Astrocyte (in vitro differentiated cells and primary cell): ENCODE data around the gene JAG2.

ENCODE experiments used
- EZH2 ChIP-seq: IDR thresholded peaks from 2 replicates; pipeline ENCODE4 v1.6.1; 2012; ENCODE audit warnings: mild to moderate bottlenecking, low read length, inconsistent platforms; ENCODE audit not compliant: insufficient read depth
- TF ChIP-seq, protein P1 (sequence below): IDR thresholded peaks from 2 replicates; pipeline ENCODE4 v1.5.1; 2011; ENCODE audit warnings: low read depth, mild to moderate bottlenecking, inconsistent platforms, low read length, moderate library complexity; ENCODE audit not compliant: insufficient read depth

DNA sequence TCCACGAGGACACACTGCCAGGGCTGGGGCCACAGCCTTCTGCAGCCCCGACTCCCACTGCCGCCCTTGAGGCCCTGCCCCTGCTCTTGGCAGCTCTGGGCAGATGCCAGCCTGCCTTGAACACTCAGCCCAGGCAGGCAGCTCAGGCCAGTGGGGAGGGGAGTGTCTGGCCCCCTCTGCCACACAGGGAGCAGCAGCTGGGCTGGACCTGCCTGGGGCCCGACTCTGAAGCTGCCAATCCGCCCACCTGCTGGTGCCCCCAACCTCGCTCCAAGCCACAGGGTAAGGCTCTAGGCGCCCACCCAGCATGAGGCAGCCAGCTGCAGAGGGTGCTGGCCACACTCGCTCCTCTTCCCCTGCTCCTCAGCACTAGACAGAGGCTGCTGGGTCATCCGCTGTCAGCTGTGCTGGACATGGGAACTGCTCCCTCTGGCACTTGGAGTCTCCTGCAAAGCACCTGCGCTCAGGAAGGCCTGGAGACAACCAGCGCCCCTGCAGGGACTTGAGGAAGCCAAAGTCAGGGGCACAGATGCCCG is 37.2 kb upstream of the JAG2 start:
- TF ChIP-seq EZH2: no peak
- TF ChIP-seq, protein P1, sequence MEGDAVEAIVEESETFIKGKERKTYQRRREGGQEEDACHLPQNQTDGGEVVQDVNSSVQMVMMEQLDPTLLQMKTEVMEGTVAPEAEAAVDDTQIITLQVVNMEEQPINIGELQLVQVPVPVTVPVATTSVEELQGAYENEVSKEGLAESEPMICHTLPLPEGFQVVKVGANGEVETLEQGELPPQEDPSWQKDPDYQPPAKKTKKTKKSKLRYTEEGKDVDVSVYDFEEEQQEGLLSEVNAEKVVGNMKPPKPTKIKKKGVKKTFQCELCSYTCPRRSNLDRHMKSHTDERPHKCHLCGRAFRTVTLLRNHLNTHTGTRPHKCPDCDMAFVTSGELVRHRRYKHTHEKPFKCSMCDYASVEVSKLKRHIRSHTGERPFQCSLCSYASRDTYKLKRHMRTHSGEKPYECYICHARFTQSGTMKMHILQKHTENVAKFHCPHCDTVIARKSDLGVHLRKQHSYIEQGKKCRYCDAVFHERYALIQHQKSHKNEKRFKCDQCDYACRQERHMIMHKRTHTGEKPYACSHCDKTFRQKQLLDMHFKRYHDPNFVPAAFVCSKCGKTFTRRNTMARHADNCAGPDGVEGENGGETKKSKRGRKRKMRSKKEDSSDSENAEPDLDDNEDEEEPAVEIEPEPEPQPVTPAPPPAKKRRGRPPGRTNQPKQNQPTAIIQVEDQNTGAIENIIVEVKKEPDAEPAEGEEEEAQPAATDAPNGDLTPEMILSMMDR: no peak
